ENCODE results near the gene KRTAP5-4.
"Not testable (repeated sequence)": the region's sequence is repeated elsewhere in the genome, so short reads cannot be mapped to it uniquely, and the experiment has no call there.

The KRTAP5-4 gene

GRCh38 chr11:1622086-1622485 lies at the start of gene KRTAP5-4:
Gene KRTAP5-4, minus strand, starts transcription at chr11:1622138. Its CDS starts 45 bp downstream, at chr11:1622093.
- no peak for DNase-seq

- no peak for DNase-seq
These were observed 49.7 kb upstream of the KRTAP5-4 start for GRCh38 chr11:1671658-1672057.

GRCh38 chr11:1670905-1671371 lies 49.0 kb upstream of the KRTAP5-4 start:
- DNase-seq = no peak

GRCh38 chr11:1670457-1670856 lies 48.5 kb upstream of the KRTAP5-4 start:
- DNase-seq = not testable (repeated sequence)

GRCh38 chr11:1669546-1670218 lies 47.7 kb upstream of the KRTAP5-4 start:
- no peak for DNase-seq

- DNase-seq = no peak
These were observed 47.1 kb upstream of the KRTAP5-4 start for GRCh38 chr11:1668911-1669473.

- DNase-seq = no peak
These were observed 46.0 kb upstream of the KRTAP5-4 start for GRCh38 chr11:1667906-1668305.

- DNase-seq = no peak
These were observed 45.3 kb upstream of the KRTAP5-4 start for GRCh38 chr11:1667121-1667850.

- DNase-seq = peak; percentile 29
These were observed 43.4 kb upstream of the KRTAP5-4 start for GRCh38 chr11:1665313-1665712.

- DNase-seq = not testable (repeated sequence)
These were observed 40.9 kb upstream of the KRTAP5-4 start for GRCh38 chr11:1662699-1663283.

GRCh38 chr11:1661454-1662269 lies 39.7 kb upstream of the KRTAP5-4 start:
- not testable (repeated sequence) for DNase-seq

GRCh38 chr11:1660111-1660867 lies 38.4 kb upstream of the KRTAP5-4 start:
- no peak for DNase-seq

- DNase-seq = no peak
These were observed 37.6 kb upstream of the KRTAP5-4 start for GRCh38 chr11:1659506-1659905.

- no peak for DNase-seq
These were observed 34.7 kb upstream of the KRTAP5-4 start for GRCh38 chr11:1656670-1657069.

GRCh38 chr11:1656061-1656441 lies 34.1 kb upstream of the KRTAP5-4 start:
- no peak for DNase-seq

- peak; percentile 27 for DNase-seq
These were observed 33.5 kb upstream of the KRTAP5-4 start for GRCh38 chr11:1655168-1656060.

GRCh38 chr11:1654388-1655167 lies 32.6 kb upstream of the KRTAP5-4 start:
- DNase-seq = no peak

GRCh38 chr11:1653541-1654387 lies 31.8 kb upstream of the KRTAP5-4 start:
- DNase-seq = no peak
